A673 (cell line): ENCODE measurements around the gene PRDM13. TPM values are rescaled to one million over a fixed set of nuclear protein-coding genes. Genes with fewer than 3 reads are reported as not detected.

ENCODE experiments used
- BruUV-seq: library from RNA; stranded (reverse); fragments of 400-500 nt; replicated peaks from 2 replicates; lab custom pipeline; 2021; lab: Mats Ljungman, UMichigan
- CTCF ChIA-PET: fragments of 300-600 bp; sonication (Branson Sonifier 250); formaldehyde crosslinking; loops from one replicate; lab custom pipeline; 2022; ENCODE audit warnings: antibody characterized with exemption; lab: Charles Lee
- POLR2A ChIA-PET: fragments of 300-600 bp; sonication (Branson Sonifier 250); formaldehyde crosslinking; loops from one replicate; lab custom pipeline; 2022; ENCODE audit warnings: antibody characterized with exemption; ENCODE audit not compliant: low non-redundant PET; lab: Charles Lee
- DNase-seq: peaks from one replicate; pipeline ENCODE4 v3.0.0-alpha.2; 2015; ENCODE audit warnings: low spot score
- H3K27ac ChIP-seq: fragments of 200-600 bp; sonication (generic); 2 replicates; pipeline ENCODE4 v1.5.1; 2016; ENCODE audit warnings: mixed run types, low read depth, mild to moderate bottlenecking, mixed read lengths, antibody characterized with exemption, low read length; ENCODE audit not compliant: poor library complexity, severe bottlenecking
- H3K27me3 ChIP-seq: fragments of 200-600 bp; sonication (generic); replicated peaks from 2 replicates; pipeline ENCODE4 v1.6.1; 2017; ENCODE audit warnings: mixed run types, low read depth, mild to moderate bottlenecking, mixed read lengths, antibody characterized with exemption, low read length; ENCODE audit not compliant: insufficient read depth, poor library complexity
- H3K36me3 ChIP-seq: fragments of 200-600 bp; sonication (generic); 2 replicates; pipeline ENCODE4 v1.6.1; 2016; ENCODE audit warnings: mixed run types, mild to moderate bottlenecking, mixed read lengths, antibody characterized with exemption, low read length; ENCODE audit not compliant: insufficient read depth, poor library complexity, severe bottlenecking
- H3K4me1 ChIP-seq: fragments of 200-600 bp; sonication (generic); 2 replicates; pipeline ENCODE4 v1.6.1; 2017; ENCODE audit warnings: mixed run types, mild to moderate bottlenecking, mixed read lengths, antibody characterized with exemption, low read length; ENCODE audit not compliant: insufficient read depth, poor library complexity, severe bottlenecking
- H3K4me3 ChIP-seq: fragments of 200-600 bp; sonication (generic); 2 replicates; pipeline ENCODE4 v1.5.1; 2016; ENCODE audit warnings: low read depth, mixed run types, mild to moderate bottlenecking, mixed read lengths, low read length; ENCODE audit not compliant: poor library complexity, severe bottlenecking
- H3K9me3 ChIP-seq: fragments of 200-600 bp; sonication (generic); 2 replicates; pipeline ENCODE4 v1.6.1; 2016; ENCODE audit warnings: mixed run types, low read depth, mild to moderate bottlenecking, mixed read lengths, antibody characterized with exemption, low read length; ENCODE audit not compliant: poor library complexity, severe bottlenecking
- CTCF ChIP-seq: fragments of 300-800, 200-600 bp; sonication (generic); conservative IDR thresholded peaks from 2 replicates; pipeline ENCODE4 v1.5.1; 2017; ENCODE audit warnings: low read depth, mild to moderate bottlenecking, antibody characterized with exemption, low read length, moderate library complexity, mixed read lengths
- EZH2 ChIP-seq: fragments of 200-600 bp; sonication (generic); IDR thresholded peaks from 2 replicates; pipeline ENCODE4 v1.6.1; 2017; ENCODE audit warnings: borderline replicate concordance, low read depth, mild to moderate bottlenecking, mixed read lengths, antibody characterized with exemption, low read length; ENCODE audit not compliant: poor library complexity, severe bottlenecking
- intact Hi-C: fragments of 100-400 bp; cut with micrococcal nuclease; formaldehyde crosslinking; loops from one replicate; pipeline ENCODE4 v1.10.0; 2022; ENCODE audit not compliant: unreplicated experiment
- total RNA-seq: library from RNA; stranded (reverse); gene quantifications from 2 replicates; pipeline ENCODE4 v1.2.3, GENCODE V29; 2021

Gene PRDM13
- total RNA-seq, 1 experiment from 2014 or later: 0.58 TPM

GRCh38 chr6:99575544-99576227 lies 30.9 kb upstream of the PRDM13 start:
- CTCF ChIA-PET: no interaction called here

GRCh38 chr6:99579781-99580180 lies 26.9 kb upstream of the PRDM13 start:
- DNase-seq: no peak

More at GRCh38 chr6:99575544-99576227, 30.9 kb upstream of the PRDM13 start:
- Histone ChIP-seq H3K4me1 (no peaks in the 10 kb centered on the region), H3K4me3 (no peak overlapping the region), H3K27ac (no peak overlapping the region), H3K27me3 (no peaks in the 10 kb centered on the region), H3K9me3 (no peaks in the 10 kb centered on the region), H3K36me3 (no peaks in the 10 kb centered on the region)
- intact Hi-C loops: no loop called here
- no peak for DNase-seq
- no TSS peak for BruUV-seq
- no peak for TF ChIP-seq EZH2
- no peak for TF ChIP-seq CTCF
- POLR2A ChIA-PET: no interaction called here

GRCh38 chr6:99587792-99588191 lies 18.8 kb upstream of the PRDM13 start:
- ChIA-PET POLR2A (no interaction called here), CTCF (no interaction called here)
- Histone ChIP-seq H3K4me1 (peaks cover 5% of the 10 kb centered on the region), H3K4me3 (no peak overlapping the region), H3K9me3 (no peaks in the 10 kb centered on the region), H3K27me3 (no peaks in the 10 kb centered on the region), H3K36me3 (no peaks in the 10 kb centered on the region), H3K27ac (no peak overlapping the region)
- no peak for DNase-seq
- BruUV-seq: no TSS peak
- intact Hi-C loops: loop anchor here (2.0 to 10.0 kb wide), 2 partner anchors 159 to 217 kb away; no protein-coding TSS in a partner anchor
- TF ChIP-seq EZH2 (no peak), CTCF (no peak)

More at GRCh38 chr6:99579781-99580180, 26.9 kb upstream of the PRDM13 start:
- H3K27me3 ChIP-seq: no peaks in the 10 kb centered on the region
- no peak overlapping the region for H3K27ac ChIP-seq
- TF ChIP-seq CTCF (no peak), EZH2 (no peak)
- H3K4me3 ChIP-seq: no peak overlapping the region
- H3K4me1 ChIP-seq: no peaks in the 10 kb centered on the region
- no peaks in the 10 kb centered on the region for H3K36me3 ChIP-seq
- ChIA-PET CTCF (no interaction called here), POLR2A (no interaction called here)
- intact Hi-C loops: loop anchor here (10.0 kb wide), 1 partner anchor 225 kb away; no protein-coding TSS in a partner anchor
- no peaks in the 10 kb centered on the region for H3K9me3 ChIP-seq
- BruUV-seq: no TSS peak
